WERI-Rb-1 (cell line): ENCODE measurements around the gene ASIC2.

ENCODE experiments used
- DNase-seq: peaks from one replicate; pipeline ENCODE4 v3.0.0-alpha.2; 2020
- H3K27ac ChIP-seq: fragments of 250-450 bp; sonication (Bioruptor Pico); 2 replicates; pipeline ENCODE4 v1.5.1; 2020; ENCODE audit warnings: mild to moderate bottlenecking, moderate library complexity
- H3K27me3 ChIP-seq: fragments of 250-450 bp; sonication (Bioruptor Pico); 2 replicates; pipeline ENCODE4 v1.5.1; 2021; ENCODE audit warnings: mild to moderate bottlenecking, low read depth, moderate library complexity; ENCODE audit not compliant: insufficient read depth, severe bottlenecking
- H3K36me3 ChIP-seq: fragments of 250-450 bp; sonication (Bioruptor Pico); 2 replicates; pipeline ENCODE4 v1.5.1; 2020; ENCODE audit warnings: mild to moderate bottlenecking, moderate library complexity
- H3K4me3 ChIP-seq: 2 replicates; pipeline ENCODE4 v1.5.1; 2011; ENCODE audit warnings: low read depth, mild to moderate bottlenecking, control low read depth, low read length
- H3K9me3 ChIP-seq: fragments of 250-450 bp; sonication (Bioruptor Pico); 2 replicates; pipeline ENCODE4 v1.5.1; 2021; ENCODE audit warnings: mild to moderate bottlenecking, moderate library complexity; ENCODE audit not compliant: severe bottlenecking
- CTCF ChIP-seq: IDR thresholded peaks from 2 replicates; pipeline ENCODE4 v1.5.1; 2011; ENCODE audit warnings: low read depth, mild to moderate bottlenecking, control low read depth, inconsistent platforms, low read length

ASIC2 gene

DNA sequence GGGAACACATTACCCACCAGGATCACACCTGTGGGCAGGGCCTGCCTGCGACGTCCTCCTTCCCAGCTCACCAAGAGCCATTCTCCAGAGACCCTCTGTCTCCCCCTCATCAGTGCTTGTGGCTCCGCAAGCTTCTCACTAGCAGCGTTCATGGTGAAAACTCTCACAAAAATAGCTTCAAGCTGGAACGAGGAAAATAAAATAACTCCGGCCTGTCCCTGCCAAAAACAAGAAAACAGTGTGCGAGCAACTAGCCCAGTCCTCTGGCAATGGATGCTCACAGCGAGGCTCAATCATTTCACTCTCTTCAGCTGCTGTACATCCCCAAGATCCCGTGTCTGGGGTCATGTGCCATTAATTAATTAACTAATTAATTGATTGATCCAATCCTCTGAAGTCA, 283.5 kb downstream of the ASIC2 start:
- Histone ChIP-seq H3K4me3 (no peak overlapping the region), H3K27ac (no peak overlapping the region), H3K9me3 (no peaks in the 10 kb centered on the region), H3K36me3 (no peaks in the 10 kb centered on the region), H3K27me3 (peaks cover 75% of the 10 kb centered on the region)
- DNase-seq = no peak
- TF ChIP-seq CTCF = no peak

- Histone ChIP-seq H3K9me3 (no peaks in the 10 kb centered on the region), H3K27ac (no peak overlapping the region), H3K36me3 (no peaks in the 10 kb centered on the region), H3K27me3 (peaks cover 66% of the 10 kb centered on the region), H3K4me3 (no peak overlapping the region)
- no peak for TF ChIP-seq CTCF
- no peak for DNase-seq
Observed at GRCh38 chr17:33007186-33007585, 285.9 kb downstream of the ASIC2 start.

DNA sequence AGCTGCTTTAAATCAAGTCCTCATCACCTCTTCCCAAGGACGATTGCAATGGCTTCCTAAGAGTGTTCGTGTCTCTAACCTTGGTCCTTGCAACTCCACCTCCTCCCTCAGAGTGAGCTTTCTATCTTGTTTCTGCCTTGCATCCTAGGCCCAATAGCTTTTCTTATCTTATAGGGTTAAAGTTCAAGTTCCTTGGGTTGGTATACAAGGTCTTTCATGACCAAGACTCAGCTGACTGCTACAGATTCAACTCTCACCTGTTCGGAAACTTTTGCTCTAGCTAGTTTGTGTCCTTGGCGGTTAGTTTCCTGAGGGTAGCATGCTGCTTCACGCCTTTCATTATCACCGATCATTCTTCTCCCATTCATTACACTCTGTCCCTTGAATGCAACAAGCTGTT, 290.8 kb downstream of the ASIC2 start:
- TF ChIP-seq CTCF = no peak
- H3K27ac ChIP-seq = no peak overlapping the region
- DNase-seq = no peak

DNA sequence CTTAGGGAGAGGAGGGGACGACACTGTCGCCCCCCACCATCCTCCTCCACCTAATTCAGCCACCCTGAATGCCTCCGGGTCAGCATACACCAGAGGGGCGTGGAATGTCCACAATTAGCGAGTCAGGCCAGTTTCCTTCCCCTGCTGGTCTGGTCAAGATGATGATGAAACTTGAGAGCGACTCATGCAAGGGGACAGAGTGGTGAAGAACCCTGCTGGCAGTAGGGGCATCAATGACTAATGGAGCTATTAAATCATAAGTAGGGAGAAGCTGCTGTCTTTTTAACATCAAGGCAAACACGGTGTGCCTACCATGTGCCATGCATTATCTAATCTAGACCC, 294.2 kb downstream of the ASIC2 start:
- Histone ChIP-seq H3K27ac (no peak overlapping the region), H3K9me3 (no peaks in the 10 kb centered on the region), H3K36me3 (no peaks in the 10 kb centered on the region), H3K4me3 (no peak overlapping the region), H3K27me3 (peaks cover 72% of the 10 kb centered on the region)
- TF ChIP-seq CTCF = no peak
- no peak for DNase-seq

More for the DNA sequence above, 290.8 kb downstream of the ASIC2 start:
- peaks cover 69% of the 10 kb centered on the region for H3K27me3 ChIP-seq
- no peaks in the 10 kb centered on the region for H3K36me3 ChIP-seq
- H3K4me3 ChIP-seq = no peak overlapping the region
- no peaks in the 10 kb centered on the region for H3K9me3 ChIP-seq

GRCh38 chr17:32998111-32998886, 294.8 kb downstream of the ASIC2 start:
- DNase-seq = peak; percentile 71
- no peaks in the 10 kb centered on the region for H3K9me3 ChIP-seq
- peak; percentile 94 for TF ChIP-seq CTCF
- no peaks in the 10 kb centered on the region for H3K36me3 ChIP-seq
- peaks cover 75% of the 10 kb centered on the region for H3K27me3 ChIP-seq
- H3K27ac ChIP-seq = no peak overlapping the region
- no peak overlapping the region for H3K4me3 ChIP-seq
